Measurements from ENCODE around the gene IMMP2L. TPM values are rescaled to one million over a fixed set of nuclear protein-coding genes. Genes with fewer than 3 reads are reported as not detected.

IMMP2L gene
- total RNA-seq, 1 donor from 2014 or later: 21.5 TPM

GRCh38 chr7:111183321-111183720 lies 379.0 kb downstream of the IMMP2L start:
- H3F3A ChIP-seq (ENCODE audit: low read depth): no peaks in the 10 kb centered on the region
- no peak overlapping the region for H3K27ac ChIP-seq
- no peak overlapping the region for H3K4me3 ChIP-seq
- H3K36me3 ChIP-seq: no peaks in the 10 kb centered on the region
- Mint-ChIP-seq H3K27ac (no peak overlapping the region), H3K4me3 (no peak overlapping the region), H3K4me1 (peaks cover 6% of the 10 kb centered on the region), H3K9me3 (peaks cover 3% of the 10 kb centered on the region), H3K27me3 (ENCODE audit: insufficient read depth, low read depth) (no peaks in the 10 kb centered on the region), H3K36me3 (no peaks in the 10 kb centered on the region)
- H3K4me2 ChIP-seq: no peak overlapping the region
- no peaks in the 10 kb centered on the region for H3K9me3 ChIP-seq (ENCODE audit: low read depth)
- DNase-seq (ENCODE audit: low spot score): no peak
- H2AFZ ChIP-seq (replicated peaks): no peak overlapping the region
- no peaks in the 10 kb centered on the region for H3K79me2 ChIP-seq (ENCODE audit: low read depth)
- no peaks in the 10 kb centered on the region for H3K27me3 ChIP-seq
- H3K9ac ChIP-seq: no peak overlapping the region
- no peaks in the 10 kb centered on the region for H3K4me1 ChIP-seq
- no peaks in the 10 kb centered on the region for H4K20me1 ChIP-seq (ENCODE audit: low read depth)
- no peak for TF ChIP-seq EZH2 (IDR thresholded peaks at IDR 0.05)
- TF ChIP-seq CTCF (IDR thresholded peaks at IDR 0.05): no peak
- TF ChIP-seq EZH2phosphoT487 (IDR thresholded peaks at IDR 0.05): no peak

DNA sequence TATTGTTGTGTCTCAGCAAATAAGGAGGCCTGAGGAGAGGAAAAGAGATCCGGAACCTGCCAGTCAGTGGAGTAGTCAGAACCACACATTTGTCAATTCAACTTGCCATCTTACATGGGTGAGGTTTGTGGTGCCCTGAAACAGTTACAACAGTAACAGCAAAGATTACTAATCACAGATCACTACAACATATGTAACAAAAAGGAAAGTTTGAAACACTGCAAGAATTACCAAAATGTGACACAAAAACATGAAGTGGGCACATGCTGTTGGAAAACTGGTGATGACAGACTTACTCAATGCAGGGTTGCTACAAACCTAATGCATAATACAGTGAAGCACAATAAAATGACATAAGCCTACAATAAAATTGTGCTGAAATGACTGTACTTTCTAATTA lies 382.0 kb downstream of the IMMP2L start:
- Histone ChIP-seq H3K9ac (no peak overlapping the region), H3K4me3 (no peak overlapping the region), H3K27me3 (no peaks in the 10 kb centered on the region), H3K9me3 (ENCODE audit: low read depth) (no peaks in the 10 kb centered on the region), H3F3A (ENCODE audit: low read depth) (no peaks in the 10 kb centered on the region), H3K4me2 (no peak overlapping the region), H3K27ac (no peak overlapping the region), H2AFZ (replicated peaks) (no peak overlapping the region), H3K36me3 (no peaks in the 10 kb centered on the region), H4K20me1 (ENCODE audit: low read depth) (no peaks in the 10 kb centered on the region), H3K4me1 (no peaks in the 10 kb centered on the region), H3K79me2 (ENCODE audit: low read depth) (no peaks in the 10 kb centered on the region)
- H3K4me3 Mint-ChIP-seq: no peak overlapping the region
- no peaks in the 10 kb centered on the region for H3K27me3 Mint-ChIP-seq (ENCODE audit: insufficient read depth, low read depth)
- peaks cover 6% of the 10 kb centered on the region for H3K4me1 Mint-ChIP-seq
- TF ChIP-seq EZH2phosphoT487 (IDR thresholded peaks at IDR 0.05) (no peak), CTCF (IDR thresholded peaks at IDR 0.05) (no peak)
- no peak overlapping the region for H3K27ac Mint-ChIP-seq
- DNase-seq (ENCODE audit: low spot score): no peak
- peaks cover 3% of the 10 kb centered on the region for H3K9me3 Mint-ChIP-seq
- no peaks in the 10 kb centered on the region for H3K36me3 Mint-ChIP-seq

DNA sequence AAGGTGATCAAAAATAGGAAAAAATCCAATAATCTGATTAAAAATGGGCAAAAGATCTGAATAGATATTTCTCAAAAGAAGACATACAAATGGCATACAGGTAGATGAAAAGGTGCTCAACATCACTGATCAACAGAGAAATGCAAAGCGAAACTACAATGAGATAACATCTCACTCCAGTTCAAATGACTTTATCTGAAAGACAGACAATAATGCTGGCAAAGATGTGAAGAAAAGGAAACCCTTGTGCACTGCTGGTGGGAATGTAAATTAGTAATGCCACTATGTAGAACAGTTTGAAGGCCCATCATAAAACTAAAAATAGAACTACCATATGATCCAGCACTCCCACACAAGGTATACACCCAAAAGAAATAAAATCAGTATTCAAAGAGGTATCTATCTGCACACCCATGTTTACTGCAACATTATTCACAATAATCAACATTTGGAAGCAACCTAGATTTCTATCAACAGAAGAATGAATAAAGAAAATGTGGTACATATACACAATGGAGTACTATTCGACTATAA lies 386.3 kb downstream of the IMMP2L start:
- peaks cover 3% of the 10 kb centered on the region for H3K9me3 Mint-ChIP-seq
- no peaks in the 10 kb centered on the region for H3K9me3 ChIP-seq (ENCODE audit: low read depth)
- TF ChIP-seq EZH2 (IDR thresholded peaks at IDR 0.05) (no peak), EZH2phosphoT487 (IDR thresholded peaks at IDR 0.05) (no peak), CTCF (IDR thresholded peaks at IDR 0.05) (no peak)
- no peak overlapping the region for H3K4me3 ChIP-seq
- no peaks in the 10 kb centered on the region for H3K27me3 ChIP-seq
- no peaks in the 10 kb centered on the region for H3K4me1 ChIP-seq
- no peak overlapping the region for H3K27ac Mint-ChIP-seq
- H3K4me2 ChIP-seq: no peak overlapping the region
- H3K36me3 Mint-ChIP-seq: no peaks in the 10 kb centered on the region
- H2AFZ ChIP-seq (replicated peaks): no peak overlapping the region
- H3K79me2 ChIP-seq (ENCODE audit: low read depth): no peaks in the 10 kb centered on the region
- H3K27ac ChIP-seq: no peak overlapping the region
- no peak overlapping the region for H3K4me3 Mint-ChIP-seq
- H3K9ac ChIP-seq: no peak overlapping the region
- no peaks in the 10 kb centered on the region for H3K4me1 Mint-ChIP-seq
- H4K20me1 ChIP-seq (ENCODE audit: low read depth): no peaks in the 10 kb centered on the region
- no peaks in the 10 kb centered on the region for H3F3A ChIP-seq (ENCODE audit: low read depth)
- H3K36me3 ChIP-seq: no peaks in the 10 kb centered on the region
- no peaks in the 10 kb centered on the region for H3K27me3 Mint-ChIP-seq (ENCODE audit: insufficient read depth, low read depth)
- no peak for DNase-seq (ENCODE audit: low spot score)
